GM12872 (cell line): Measurements from ENCODE around the gene FKBP8.

Experiments used
- TF ChIP-seq, protein P1 (sequence below): IDR thresholded peaks from 3 replicates; pipeline ENCODE4 v1.5.1; 2011; ENCODE audit warnings: low read depth, mild to moderate bottlenecking, low read length, moderate library complexity; ENCODE audit not compliant: insufficient read depth

The FKBP8 gene

GRCh38 chr19:18587962-18588610 lies 44.7 kb upstream of the FKBP8 start:
- TF ChIP-seq, protein P1, sequence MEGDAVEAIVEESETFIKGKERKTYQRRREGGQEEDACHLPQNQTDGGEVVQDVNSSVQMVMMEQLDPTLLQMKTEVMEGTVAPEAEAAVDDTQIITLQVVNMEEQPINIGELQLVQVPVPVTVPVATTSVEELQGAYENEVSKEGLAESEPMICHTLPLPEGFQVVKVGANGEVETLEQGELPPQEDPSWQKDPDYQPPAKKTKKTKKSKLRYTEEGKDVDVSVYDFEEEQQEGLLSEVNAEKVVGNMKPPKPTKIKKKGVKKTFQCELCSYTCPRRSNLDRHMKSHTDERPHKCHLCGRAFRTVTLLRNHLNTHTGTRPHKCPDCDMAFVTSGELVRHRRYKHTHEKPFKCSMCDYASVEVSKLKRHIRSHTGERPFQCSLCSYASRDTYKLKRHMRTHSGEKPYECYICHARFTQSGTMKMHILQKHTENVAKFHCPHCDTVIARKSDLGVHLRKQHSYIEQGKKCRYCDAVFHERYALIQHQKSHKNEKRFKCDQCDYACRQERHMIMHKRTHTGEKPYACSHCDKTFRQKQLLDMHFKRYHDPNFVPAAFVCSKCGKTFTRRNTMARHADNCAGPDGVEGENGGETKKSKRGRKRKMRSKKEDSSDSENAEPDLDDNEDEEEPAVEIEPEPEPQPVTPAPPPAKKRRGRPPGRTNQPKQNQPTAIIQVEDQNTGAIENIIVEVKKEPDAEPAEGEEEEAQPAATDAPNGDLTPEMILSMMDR, result no peak

DNA sequence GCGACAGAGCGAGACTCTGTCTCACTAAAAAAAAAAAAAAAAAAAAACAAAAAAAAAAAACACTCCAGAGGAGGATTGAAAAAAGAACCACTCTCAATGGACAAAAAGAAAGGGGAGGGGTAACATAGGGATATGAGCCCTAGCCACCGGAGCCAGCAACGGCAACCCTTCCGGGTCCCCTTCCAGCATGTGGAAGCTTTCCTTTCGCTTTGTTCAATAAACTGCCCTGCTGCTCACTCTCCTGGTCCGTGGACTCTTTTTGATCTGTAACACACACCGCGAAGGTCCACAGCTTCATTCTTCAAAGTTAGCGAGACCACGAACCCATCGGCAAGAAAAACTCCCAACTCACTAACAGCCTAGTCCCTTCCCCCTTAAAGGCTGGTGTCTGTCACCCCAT lies 44.2 kb upstream of the FKBP8 start:
- TF ChIP-seq, protein P1, result no peak

- TF ChIP-seq, protein P1, result no peak
These were observed 42.9 kb upstream of the FKBP8 start for GRCh38 chr19:18586306-18586705.

DNA sequence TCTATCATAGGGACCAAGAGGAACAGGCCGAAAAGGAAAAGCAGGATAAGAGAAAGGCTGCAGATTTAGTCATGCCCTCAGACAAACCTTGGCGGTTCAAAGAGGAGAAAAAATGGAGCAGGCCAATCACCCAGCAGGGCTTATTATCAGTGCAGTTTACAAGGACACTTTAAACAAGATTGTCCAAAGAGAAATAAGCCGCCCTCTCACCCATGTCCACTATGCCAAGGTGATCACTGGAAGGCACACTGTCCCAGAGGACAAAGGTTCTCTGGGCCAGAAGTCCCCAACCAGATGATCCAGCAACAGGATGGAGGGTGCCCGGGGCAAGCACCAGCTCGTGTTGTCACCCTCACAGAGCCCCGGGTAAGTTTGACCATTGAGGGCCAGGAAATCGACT lies 36.9 kb upstream of the FKBP8 start:
- TF ChIP-seq, protein P1, result no peak

DNA sequence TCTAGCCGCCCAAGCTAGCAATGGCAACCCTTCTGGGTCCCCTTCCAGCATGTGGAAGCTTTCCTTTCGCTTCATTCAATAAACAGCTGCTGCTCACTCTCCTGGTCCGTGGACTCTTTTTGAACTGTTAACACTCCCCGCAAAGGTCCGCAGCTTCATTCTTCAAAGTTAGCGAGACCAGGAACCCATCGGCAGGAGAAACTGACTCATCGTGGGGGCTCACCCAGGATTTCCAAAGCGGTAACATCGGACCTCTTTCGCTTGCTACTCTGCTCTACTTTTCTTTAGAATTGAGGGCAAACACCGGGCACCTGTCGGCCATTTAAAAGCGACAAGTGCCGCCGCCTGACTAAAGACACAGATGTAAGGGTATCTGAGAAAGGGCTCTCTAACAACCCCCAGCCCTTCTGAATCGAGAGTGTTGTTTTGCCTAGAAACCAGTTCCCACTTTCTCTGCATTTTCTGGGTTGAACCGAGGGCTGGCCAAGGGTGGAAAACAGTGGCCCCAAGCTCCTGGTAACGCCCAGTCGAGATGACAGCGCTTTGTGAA lies 34.1 kb upstream of the FKBP8 start:
- TF ChIP-seq, protein P1, result no peak

GRCh38 chr19:18576383-18576782 lies 33.0 kb upstream of the FKBP8 start:
- TF ChIP-seq, protein P1, result no peak

DNA sequence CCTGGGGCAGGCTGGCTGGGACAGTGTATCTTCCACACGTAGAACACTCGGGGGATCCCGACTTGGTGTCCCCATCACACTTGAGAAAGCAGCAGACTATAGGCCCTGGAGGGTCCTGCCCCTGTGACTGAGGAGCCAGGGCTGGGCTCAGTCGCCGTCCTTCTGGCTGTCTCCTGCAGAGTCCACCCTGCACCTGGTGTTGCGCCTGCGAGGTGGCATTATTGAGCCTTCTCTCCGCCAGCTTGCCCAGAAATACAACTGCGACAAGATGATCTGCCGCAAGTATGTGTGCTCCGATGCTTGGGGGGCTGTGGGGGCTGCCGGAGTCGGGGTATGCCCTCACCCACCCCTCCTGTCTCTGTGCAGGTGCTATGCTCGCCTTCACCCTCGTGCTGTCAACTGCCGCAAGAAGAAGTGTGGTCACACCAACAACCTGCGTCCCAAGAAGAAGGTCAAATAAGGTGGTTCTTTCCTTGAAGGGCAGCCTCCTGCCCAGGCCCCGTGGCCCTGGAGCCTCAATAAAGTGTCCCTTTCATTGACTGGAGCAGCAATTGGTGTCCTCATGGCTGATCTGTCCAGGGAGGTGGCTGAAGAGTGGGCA lies 31.4 kb upstream of the FKBP8 start:
- TF ChIP-seq, protein P1, result no peak
